Measurements from ENCODE around the gene ILK.

DNA sequence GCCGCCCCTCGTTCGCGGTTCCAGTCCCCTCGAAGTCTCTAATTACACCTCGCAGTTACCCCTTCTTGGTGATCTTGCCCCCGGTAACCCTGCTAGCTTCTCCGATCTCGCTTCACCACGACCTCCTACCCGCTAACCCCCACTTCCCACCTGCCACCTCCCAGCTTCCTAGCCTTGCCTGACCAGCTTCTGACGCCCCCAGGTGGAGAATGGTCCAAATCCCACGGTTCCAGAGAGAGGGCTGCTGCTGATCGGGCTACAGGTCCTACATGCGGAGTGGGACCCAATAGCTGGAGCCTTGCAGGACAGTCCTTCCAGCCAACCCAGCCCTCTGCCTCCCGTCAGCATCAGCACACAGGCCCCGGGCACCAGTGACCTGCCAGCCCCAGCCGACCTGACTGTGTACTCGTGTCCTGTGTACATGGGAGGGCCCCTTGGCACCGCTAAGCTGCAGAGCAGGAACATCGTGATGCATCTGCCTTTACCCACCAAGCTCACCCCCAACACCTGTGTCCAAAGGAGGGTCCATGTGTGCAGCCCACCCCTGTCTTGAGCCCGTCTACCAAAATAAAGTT is 32.1 kb upstream of the ILK start:
- TF ChIP-seq EP300 (IDR thresholded peaks at IDR 0.05) (no peak), POLR2AphosphoS5 (IDR thresholded peaks at IDR 0.05) (no peak)
- TF ChIP-seq, protein P1, sequence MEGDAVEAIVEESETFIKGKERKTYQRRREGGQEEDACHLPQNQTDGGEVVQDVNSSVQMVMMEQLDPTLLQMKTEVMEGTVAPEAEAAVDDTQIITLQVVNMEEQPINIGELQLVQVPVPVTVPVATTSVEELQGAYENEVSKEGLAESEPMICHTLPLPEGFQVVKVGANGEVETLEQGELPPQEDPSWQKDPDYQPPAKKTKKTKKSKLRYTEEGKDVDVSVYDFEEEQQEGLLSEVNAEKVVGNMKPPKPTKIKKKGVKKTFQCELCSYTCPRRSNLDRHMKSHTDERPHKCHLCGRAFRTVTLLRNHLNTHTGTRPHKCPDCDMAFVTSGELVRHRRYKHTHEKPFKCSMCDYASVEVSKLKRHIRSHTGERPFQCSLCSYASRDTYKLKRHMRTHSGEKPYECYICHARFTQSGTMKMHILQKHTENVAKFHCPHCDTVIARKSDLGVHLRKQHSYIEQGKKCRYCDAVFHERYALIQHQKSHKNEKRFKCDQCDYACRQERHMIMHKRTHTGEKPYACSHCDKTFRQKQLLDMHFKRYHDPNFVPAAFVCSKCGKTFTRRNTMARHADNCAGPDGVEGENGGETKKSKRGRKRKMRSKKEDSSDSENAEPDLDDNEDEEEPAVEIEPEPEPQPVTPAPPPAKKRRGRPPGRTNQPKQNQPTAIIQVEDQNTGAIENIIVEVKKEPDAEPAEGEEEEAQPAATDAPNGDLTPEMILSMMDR (IDR thresholded peaks at IDR 0.05): no peak

All from esophagus muscularis mucosa (tissue), 4 donors.